HFFc6 (cell line): ENCODE measurements around the gene EIF4E1B. TPM values are rescaled to one million over a fixed set of nuclear protein-coding genes. Genes with fewer than 3 reads are reported as not detected.

Source experiments
- DNase-seq: peaks from one replicate; pipeline ENCODE4 v3.0.0-alpha.2; 2018
- H3K27ac Mint-ChIP-seq: 2 replicates; pipeline ENCODE4 v1.8.0; 2020; ENCODE audit warnings: mild to moderate bottlenecking, mixed read lengths
- H3K27me3 Mint-ChIP-seq: 2 replicates; pipeline ENCODE4 v1.8.0; 2021; ENCODE audit warnings: mild to moderate bottlenecking, moderate library complexity, mixed read lengths; ENCODE audit not compliant: insufficient read depth
- H3K36me3 Mint-ChIP-seq: 2 replicates; pipeline ENCODE4 v1.8.0; 2021; ENCODE audit warnings: low read depth, mixed read lengths
- H3K4me1 Mint-ChIP-seq: 2 replicates; pipeline ENCODE4 v1.8.0; 2020; ENCODE audit warnings: low read depth, mixed read lengths
- H3K4me3 Mint-ChIP-seq: 2 replicates; pipeline ENCODE4 v1.8.0; 2020; ENCODE audit warnings: mild to moderate bottlenecking, moderate library complexity, mixed read lengths
- H3K9me3 Mint-ChIP-seq: 2 replicates; pipeline ENCODE4 v1.8.0; 2020; ENCODE audit warnings: mild to moderate bottlenecking, mixed read lengths
- CTCF ChIP-seq: fragments of 200-600 bp; sonication (generic); IDR thresholded peaks from 2 replicates; pipeline ENCODE4 v1.5.0; 2021; ENCODE audit warnings: antibody characterized with exemption, mild to moderate bottlenecking
- total RNA-seq, 6 experiments: library from RNA; stranded (reverse); fragmentation: NEBNext Ultra II Directional; extraction: Animal tissue kit (Norgen Biotek cat#: 25700); gene quantifications; 2 replicates in 1 of 6; 3 replicates in 5 of 6; pipeline ENCODE4 v1.2.3, GENCODE V29; 2021

Gene EIF4E1B
- total RNA-seq, 6 experiments from 2014 or later: not detected

GRCh38 chr5:176642675-176643490, 12.4 kb downstream of the EIF4E1B start:
- Mint-ChIP-seq H3K27me3 (peaks cover 17% of the 10 kb centered on the region), H3K9me3 (no peaks in the 10 kb centered on the region), H3K4me1 (peaks cover 13% of the 10 kb centered on the region), H3K4me3 (no peak overlapping the region), H3K27ac (no peak overlapping the region), H3K36me3 (no peaks in the 10 kb centered on the region)
- DNase-seq: no peak
- TF ChIP-seq CTCF: no peak

GRCh38 chr5:176643491-176644219, 13.2 kb downstream of the EIF4E1B start:
- Mint-ChIP-seq H3K36me3 (no peaks in the 10 kb centered on the region), H3K4me3 (no peak overlapping the region), H3K4me1 (peaks cover 18% of the 10 kb centered on the region), H3K27me3 (peaks cover 11% of the 10 kb centered on the region), H3K27ac (no peak overlapping the region), H3K9me3 (no peaks in the 10 kb centered on the region)
- TF ChIP-seq CTCF: no peak
- no peak for DNase-seq

DNA sequence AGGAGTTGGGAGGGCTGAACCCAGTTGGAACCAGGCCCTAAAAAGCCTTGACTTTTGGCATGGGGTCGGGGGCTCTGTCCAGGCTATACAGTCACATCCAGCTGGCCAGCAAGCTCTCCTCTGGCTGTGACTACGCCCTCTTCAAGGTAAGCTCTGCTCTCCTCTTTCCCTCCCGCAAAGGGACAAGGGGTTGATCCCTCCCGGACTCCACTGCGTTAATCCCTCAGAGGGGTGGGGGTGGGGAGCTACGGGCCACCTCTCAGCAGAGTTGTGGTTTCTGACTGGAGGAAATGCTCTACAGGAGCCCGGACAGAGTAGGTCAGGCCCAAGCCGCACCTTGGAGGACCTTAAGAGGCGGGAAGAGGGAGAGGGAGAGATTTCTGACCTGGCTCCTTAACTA, 13.8 kb downstream of the EIF4E1B start:
- H3K4me1 Mint-ChIP-seq: peaks cover 24% of the 10 kb centered on the region
- no peak overlapping the region for H3K27ac Mint-ChIP-seq
- no peak overlapping the region for H3K4me3 Mint-ChIP-seq
- no peak for TF ChIP-seq CTCF
- peaks cover 4% of the 10 kb centered on the region for H3K27me3 Mint-ChIP-seq
- no peaks in the 10 kb centered on the region for H3K36me3 Mint-ChIP-seq
- no peak for DNase-seq
- H3K9me3 Mint-ChIP-seq: no peaks in the 10 kb centered on the region

- Mint-ChIP-seq H3K9me3 (no peaks in the 10 kb centered on the region), H3K4me1 (peaks cover 24% of the 10 kb centered on the region), H3K4me3 (no peak overlapping the region), H3K36me3 (no peaks in the 10 kb centered on the region), H3K27me3 (peaks cover 4% of the 10 kb centered on the region), H3K27ac (no peak overlapping the region)
- TF ChIP-seq CTCF: no peak
- DNase-seq: no peak
These were observed 14.6 kb downstream of the EIF4E1B start for GRCh38 chr5:176644878-176645670.

GRCh38 chr5:176646049-176646706, 15.7 kb downstream of the EIF4E1B start:
- TF ChIP-seq CTCF: no peak
- H3K27ac Mint-ChIP-seq: no peak overlapping the region

More at GRCh38 chr5:176646049-176646706, 15.7 kb downstream of the EIF4E1B start:
- H3K36me3 Mint-ChIP-seq: no peaks in the 10 kb centered on the region
- H3K9me3 Mint-ChIP-seq: no peaks in the 10 kb centered on the region
- H3K4me3 Mint-ChIP-seq: no peak overlapping the region
- no peaks in the 10 kb centered on the region; the same call in 1 of the 2 replicates for H3K27me3 Mint-ChIP-seq
- H3K4me1 Mint-ChIP-seq: peaks cover 24% of the 10 kb centered on the region
- DNase-seq: no peak
